ENCODE measurements around the gene CASK.
"Not testable (repeated sequence)": the region's sequence is repeated elsewhere in the genome, so short reads cannot be mapped to it uniquely, and the experiment has no call there.

The CASK gene

DNA sequence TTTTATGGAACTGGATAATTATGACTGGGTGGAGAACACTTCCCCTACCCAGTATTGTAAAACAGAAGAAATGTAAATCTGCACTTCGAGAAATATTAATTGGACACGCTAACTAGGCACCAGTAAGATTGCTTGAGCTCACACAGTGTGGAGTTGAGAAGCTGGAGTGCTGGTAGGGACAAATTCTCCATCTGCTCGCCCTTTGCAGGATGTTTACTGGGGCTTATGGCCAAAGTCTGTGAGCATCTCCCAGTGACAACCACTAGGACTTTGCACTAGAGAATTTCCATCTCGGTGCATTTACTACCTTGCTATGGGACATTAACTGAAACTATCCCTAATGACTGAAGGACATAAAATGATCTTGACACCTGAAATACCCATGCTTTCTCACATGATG, 268.3 kb downstream of the CASK start:
- DNase-seq (ENCODE audit: extremely low read depth in 1 of 2, low read depth in 1 of 2), result no peak

- no peak for DNase-seq (ENCODE audit: extremely low read depth in 1 of 2, low read depth in 1 of 2)
These were observed 270.2 kb downstream of the CASK start for GRCh38 chrX:41653125-41653524.

DNA sequence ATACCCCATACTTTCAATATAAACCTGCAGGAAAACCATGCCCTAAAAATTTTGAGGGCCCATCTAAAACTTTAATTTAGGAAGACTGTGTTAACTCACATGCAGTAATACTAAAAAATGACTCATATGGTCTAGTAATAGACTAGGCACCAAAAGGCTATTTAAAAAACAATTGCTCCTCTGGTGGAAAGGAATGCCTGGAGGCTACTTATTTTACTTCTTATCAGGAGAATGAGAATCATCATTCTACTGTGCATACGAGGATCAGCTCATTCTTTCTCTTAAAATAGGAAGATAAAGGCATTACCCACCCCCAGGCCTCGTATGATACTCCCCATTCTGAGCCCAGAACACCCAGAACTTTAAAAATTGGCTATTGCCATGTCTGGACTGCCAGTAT, 277.2 kb downstream of the CASK start:
- not testable (repeated sequence) for DNase-seq (ENCODE audit: extremely low read depth in 1 of 2, low read depth in 1 of 2)

DNA sequence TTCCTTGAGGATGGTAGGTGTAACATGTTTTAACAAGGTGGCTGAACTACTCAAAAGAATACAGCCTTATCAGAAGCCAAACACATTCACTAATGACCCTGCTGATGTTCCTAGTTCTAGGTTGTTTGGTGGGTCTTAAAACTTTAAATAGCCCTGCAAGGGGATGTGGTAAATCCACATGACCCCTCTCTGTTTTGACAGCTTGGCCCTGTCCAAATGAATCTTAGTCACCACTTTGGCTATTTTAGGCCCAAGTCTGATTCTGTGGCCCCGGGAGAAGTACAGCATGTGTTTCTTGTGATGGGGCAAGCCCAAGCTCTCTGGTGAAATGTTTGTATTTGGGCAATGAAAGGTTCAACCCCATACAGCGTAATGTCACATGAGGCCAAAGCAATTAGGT, 289.1 kb downstream of the CASK start:
- DNase-seq (ENCODE audit: extremely low read depth in 1 of 2, low read depth in 1 of 2), result no peak

DNA sequence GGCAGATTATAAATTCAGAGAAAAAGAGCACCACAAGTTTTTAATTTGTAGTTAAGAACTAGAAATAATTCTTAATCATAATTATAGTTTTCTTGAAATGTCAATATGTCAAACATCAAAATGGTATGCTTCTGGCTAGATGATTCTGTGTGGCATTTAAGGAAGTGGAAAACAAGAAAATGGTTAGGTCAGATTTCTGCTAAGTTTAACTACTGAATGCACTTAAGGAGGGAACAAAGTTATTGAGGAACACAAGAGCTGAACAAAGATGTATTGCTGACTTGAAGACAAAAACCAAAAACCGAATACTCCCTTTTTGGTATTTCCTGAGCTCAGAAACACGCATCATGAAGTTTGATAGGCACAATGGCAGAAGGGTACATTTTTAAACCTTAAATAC, 293.3 kb downstream of the CASK start:
- no peak for DNase-seq (ENCODE audit: extremely low read depth in 1 of 2, low read depth in 1 of 2)

- no peak for DNase-seq (ENCODE audit: extremely low read depth in 1 of 2, low read depth in 1 of 2)
These were observed 293.8 kb downstream of the CASK start for GRCh38 chrX:41629539-41629938.

GRCh38 chrX:41621222-41621723, 302.1 kb downstream of the CASK start:
- DNase-seq (ENCODE audit: extremely low read depth in 1 of 2, low read depth in 1 of 2), result no peak

DNA sequence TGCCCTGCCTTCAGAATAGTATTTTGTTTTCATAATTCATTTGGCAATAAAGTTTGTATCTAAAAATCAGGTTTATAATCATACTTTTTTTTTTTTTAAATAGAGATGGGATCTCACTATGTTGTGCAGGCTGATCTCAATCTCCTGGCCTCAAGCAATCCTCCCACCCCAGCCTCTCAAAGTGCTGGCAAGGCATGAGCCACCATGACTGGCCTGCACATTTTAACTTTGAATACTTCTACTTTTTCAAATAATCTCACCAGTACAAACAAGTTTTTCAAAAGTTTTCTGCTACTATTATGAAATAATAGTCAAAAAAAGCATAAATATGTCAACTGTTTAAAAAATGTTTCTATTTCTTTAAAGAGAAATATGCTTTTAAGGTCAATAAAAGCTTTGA, 304.1 kb downstream of the CASK start:
- DNase-seq (ENCODE audit: extremely low read depth in 1 of 2, low read depth in 1 of 2), result no peak

DNA sequence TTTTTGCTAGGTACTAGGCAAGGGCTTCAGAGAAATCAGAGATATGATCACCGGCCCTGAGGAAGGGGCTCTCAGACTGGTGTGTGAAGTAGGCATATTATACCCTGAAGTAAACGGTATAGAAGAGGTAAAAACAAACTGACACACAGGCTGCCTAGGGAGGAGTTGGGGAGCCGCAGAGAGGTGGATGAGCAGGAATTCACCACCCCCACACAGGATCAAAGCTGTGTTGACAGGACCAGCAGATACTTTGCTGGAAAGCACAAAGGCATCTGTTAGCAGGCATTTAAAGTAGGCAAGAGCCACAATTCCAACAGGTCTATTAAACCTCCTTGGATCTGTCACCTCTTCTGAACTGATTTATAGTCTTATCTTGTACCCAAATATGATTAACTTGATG, 306.4 kb downstream of the CASK start:
- no peak for DNase-seq (ENCODE audit: extremely low read depth in 1 of 2, low read depth in 1 of 2)

DNA sequence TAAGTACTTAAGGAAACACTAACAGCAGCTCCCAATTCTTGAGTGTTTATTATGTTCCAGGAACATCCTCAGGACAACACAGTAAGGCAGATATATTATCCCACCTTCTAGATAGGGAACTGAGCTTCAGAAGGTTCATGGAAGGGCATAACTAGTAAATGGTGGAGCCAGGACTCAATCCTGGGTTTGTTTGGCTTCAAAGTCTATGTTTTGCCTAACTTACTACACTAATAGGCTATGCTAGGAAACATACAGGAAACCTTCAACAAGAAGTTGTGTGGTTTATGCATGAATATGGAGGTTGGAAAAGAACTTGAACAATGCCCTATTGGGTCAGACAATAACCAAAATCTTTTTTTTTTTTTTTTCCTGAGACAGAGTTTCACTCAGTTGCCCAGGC, 307.1 kb downstream of the CASK start:
- no peak for DNase-seq (ENCODE audit: extremely low read depth in 1 of 2, low read depth in 1 of 2)

GRCh38 chrX:41608244-41608643, 315.1 kb downstream of the CASK start:
- no peak for DNase-seq (ENCODE audit: extremely low read depth in 1 of 2, low read depth in 1 of 2)

DNA sequence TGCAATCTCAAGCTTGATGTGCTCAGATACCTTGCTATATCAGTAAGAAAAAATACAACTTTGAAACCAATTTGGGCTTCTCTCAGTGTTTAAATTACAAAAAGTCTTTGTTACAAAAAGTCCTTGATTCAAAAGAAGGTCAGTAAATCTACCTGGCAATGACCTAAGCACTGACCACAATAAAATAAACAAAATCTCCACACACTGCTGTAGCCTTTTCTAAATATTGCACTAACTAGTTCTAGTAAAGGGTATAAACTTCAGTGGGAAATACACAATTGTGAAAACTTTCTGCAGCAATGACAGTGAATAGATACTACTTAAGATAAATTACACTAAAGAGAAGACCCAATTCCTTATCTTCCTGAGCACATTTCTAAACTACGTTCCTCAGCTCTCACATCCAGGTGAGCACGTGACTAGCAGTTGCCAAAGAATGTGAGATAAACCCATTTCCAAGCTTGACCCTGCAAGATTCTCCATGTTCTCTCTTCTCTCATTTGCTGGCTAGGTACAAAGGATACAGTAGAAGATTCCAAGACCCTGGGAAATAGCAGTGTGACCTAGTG, 316.0 kb downstream of the CASK start:
- DNase-seq (ENCODE audit: extremely low read depth in 1 of 2, low read depth in 1 of 2), result no peak

DNA sequence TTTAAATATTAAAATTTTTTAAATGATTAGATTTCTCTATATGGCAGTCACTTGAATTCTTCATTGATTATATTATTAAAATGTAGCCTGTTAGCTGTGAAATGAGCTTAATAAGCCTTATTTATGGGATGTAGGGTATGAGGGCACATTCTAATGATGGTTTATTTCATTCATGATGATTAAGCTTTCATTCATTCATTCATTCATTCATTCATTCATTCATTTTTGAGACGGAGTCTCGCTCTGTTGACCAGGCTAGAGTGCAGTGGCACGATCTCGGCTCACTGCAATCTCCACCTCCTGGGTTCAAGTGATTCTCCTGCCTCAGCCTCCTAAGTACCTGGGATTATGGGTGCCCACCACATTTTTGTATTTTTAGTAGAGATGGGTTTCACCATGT, 317.3 kb downstream of the CASK start:
- DNase-seq (ENCODE audit: extremely low read depth in 1 of 2, low read depth in 1 of 2), result not testable (repeated sequence)

GRCh38 chrX:41604766-41605543, 318.4 kb downstream of the CASK start:
- no peak for DNase-seq (ENCODE audit: extremely low read depth in 1 of 2, low read depth in 1 of 2)

DNA sequence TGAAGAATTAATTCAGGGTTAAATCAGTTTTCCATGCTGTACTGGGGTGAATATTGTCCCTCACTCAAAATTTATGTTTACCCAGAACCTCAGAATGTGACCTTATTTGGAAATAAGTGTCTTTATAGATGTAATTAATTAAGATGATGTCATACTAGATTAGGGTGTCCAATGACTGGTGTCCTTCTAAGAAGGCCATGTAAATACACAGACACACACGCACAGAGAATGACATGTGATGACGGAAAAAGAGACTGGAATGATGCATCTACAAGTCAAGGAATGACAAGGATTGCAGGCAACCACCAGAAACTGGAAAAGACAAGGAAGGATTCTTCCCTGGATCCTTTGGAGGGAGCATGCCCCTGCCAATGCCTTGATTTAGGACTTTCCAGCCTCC, 319.2 kb downstream of the CASK start:
- DNase-seq (ENCODE audit: extremely low read depth in 1 of 2, low read depth in 1 of 2), result no peak

- DNase-seq (ENCODE audit: extremely low read depth in 1 of 2, low read depth in 1 of 2), result no peak
These were observed 319.8 kb downstream of the CASK start for GRCh38 chrX:41603596-41603995.

DNA sequence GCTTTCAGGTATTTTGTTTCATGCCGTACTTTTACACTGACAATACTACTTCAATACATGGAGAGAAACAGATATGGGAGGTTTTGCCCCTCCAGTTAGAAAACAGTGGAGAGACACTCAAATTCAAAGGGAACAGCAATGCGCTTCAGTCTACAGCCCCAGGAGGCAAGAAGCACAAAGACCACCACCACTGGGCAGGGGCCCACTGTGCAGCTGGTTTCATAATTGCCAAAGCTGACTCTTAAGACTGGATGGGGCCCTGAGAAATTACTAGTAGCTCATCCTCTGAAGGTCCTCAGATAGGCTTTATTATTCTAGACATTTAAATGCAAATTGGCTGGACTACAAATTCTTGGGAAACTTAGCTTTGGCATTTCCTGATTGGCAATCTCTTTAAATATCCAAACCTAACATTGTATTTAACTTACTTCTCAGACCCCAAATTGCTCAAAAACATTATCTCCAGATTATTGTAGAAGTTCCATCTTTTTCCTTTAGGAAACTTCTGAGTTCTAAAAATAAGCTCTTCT, 320.5 kb downstream of the CASK start:
- no peak for DNase-seq (ENCODE audit: extremely low read depth in 1 of 2, low read depth in 1 of 2)

GRCh38 chrX:41600291-41600690, 323.1 kb downstream of the CASK start:
- DNase-seq (ENCODE audit: extremely low read depth in 1 of 2, low read depth in 1 of 2), result no peak

DNA sequence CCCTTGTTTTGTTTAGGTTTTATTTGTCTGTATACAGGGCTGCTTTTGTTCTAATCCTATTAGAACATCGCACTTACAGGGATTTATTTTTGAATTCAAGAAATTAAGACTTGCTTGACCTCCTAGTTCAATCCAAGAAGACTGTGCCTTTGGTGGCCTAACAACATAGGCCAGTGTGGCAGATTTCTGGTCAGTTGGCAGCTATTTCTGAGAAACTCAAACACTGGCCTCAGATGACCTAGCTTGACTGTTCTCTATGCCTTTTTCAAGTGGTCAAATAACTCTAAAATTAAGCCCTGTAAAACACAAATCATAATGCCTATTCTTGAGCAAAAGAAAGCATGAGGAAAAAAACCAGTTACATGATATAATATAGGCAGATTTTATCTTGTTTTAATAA, 323.8 kb downstream of the CASK start:
- no peak for DNase-seq (ENCODE audit: extremely low read depth in 1 of 2, low read depth in 1 of 2)

DNA sequence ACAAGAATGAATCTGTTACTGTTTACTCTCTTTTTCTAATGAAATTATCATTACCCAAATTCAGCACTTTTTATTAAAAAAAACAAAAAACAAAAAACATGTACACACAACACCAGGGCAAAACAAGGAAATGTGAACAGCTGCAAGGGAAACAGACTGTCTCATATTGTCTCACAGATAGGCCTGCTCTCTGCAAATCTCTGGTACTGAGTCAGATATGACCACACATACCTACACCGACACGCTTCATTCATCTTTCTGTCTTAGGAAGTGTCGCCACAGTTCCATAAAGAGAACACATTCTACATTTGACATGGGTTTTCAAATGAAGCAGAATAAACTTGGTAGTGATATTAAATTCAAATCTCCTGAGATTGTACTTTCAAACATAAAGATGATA, 326.8 kb downstream of the CASK start:
- no peak for DNase-seq (ENCODE audit: extremely low read depth in 1 of 2, low read depth in 1 of 2)

- no peak for DNase-seq (ENCODE audit: extremely low read depth in 1 of 2, low read depth in 1 of 2)
These were observed 328.7 kb downstream of the CASK start for GRCh38 chrX:41594634-41595033.

- DNase-seq (ENCODE audit: extremely low read depth in 1 of 2, low read depth in 1 of 2), result no peak
These were observed 331.4 kb downstream of the CASK start for GRCh38 chrX:41591906-41592305.
